ENCODE data around the gene BBS1.

Gene BBS1

DNA sequence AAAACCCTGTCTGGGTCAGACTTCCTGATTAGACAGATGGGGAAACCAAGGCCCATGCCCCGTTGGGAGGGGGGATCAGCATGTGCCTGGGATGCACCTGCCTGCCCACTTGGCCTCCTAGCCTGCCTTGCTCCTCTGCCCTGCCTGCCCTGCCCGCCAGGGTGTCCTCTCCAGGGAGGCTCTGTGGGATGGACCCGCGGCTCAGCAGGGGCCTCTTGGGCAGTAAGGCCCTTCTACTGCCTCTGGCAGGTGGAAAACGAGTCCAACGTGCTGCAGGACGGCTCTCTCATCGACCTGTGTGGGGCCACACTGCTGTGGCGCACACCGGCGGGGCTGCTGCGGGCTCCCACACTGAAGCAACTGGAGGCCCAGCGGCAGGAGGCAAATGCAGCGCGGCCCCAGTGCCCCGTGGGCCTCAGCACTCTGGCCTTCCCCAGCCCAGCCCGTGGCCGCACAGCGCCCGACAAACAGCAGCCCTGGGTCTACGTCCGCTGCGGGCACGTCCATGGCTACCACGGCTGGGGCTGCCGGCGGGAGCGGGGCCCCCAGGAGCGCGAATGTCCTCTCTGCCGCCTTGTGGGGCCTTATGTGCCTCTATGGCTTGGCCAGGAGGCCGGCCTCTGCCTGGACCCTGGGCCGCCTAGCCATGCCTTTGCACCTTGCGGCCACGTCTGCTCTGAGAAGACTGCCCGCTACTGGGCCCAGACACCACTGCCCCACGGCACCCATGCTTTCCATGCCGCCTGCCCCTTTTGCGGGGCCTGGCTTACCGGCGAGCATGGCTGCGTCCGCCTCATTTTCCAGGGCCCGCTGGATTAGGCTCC, 34.9 kb upstream of the BBS1 start:
- no peak for DNase-seq (ENCODE audit: low read depth)
- H3K4me3 ChIP-seq (ENCODE audit: low read depth, low read length), result no peak overlapping the region
- TF ChIP-seq POLR2A (IDR thresholded peaks at IDR 0.05; ENCODE audit: extremely low read depth, insufficient read length) (no peak), MYC (IDR thresholded peaks at IDR 0.05; ENCODE audit: low read depth, low read length) (no peak)
- TF ChIP-seq, protein P1, sequence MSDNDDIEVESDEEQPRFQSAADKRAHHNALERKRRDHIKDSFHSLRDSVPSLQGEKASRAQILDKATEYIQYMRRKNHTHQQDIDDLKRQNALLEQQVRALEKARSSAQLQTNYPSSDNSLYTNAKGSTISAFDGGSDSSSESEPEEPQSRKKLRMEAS (IDR thresholded peaks at IDR 0.05; ENCODE audit: low read depth, low read length), result no peak
- TF ChIP-seq, protein P2, sequence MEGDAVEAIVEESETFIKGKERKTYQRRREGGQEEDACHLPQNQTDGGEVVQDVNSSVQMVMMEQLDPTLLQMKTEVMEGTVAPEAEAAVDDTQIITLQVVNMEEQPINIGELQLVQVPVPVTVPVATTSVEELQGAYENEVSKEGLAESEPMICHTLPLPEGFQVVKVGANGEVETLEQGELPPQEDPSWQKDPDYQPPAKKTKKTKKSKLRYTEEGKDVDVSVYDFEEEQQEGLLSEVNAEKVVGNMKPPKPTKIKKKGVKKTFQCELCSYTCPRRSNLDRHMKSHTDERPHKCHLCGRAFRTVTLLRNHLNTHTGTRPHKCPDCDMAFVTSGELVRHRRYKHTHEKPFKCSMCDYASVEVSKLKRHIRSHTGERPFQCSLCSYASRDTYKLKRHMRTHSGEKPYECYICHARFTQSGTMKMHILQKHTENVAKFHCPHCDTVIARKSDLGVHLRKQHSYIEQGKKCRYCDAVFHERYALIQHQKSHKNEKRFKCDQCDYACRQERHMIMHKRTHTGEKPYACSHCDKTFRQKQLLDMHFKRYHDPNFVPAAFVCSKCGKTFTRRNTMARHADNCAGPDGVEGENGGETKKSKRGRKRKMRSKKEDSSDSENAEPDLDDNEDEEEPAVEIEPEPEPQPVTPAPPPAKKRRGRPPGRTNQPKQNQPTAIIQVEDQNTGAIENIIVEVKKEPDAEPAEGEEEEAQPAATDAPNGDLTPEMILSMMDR (IDR thresholded peaks at IDR 0.05; ENCODE audit: low read depth, low read length), result no peak

DNA sequence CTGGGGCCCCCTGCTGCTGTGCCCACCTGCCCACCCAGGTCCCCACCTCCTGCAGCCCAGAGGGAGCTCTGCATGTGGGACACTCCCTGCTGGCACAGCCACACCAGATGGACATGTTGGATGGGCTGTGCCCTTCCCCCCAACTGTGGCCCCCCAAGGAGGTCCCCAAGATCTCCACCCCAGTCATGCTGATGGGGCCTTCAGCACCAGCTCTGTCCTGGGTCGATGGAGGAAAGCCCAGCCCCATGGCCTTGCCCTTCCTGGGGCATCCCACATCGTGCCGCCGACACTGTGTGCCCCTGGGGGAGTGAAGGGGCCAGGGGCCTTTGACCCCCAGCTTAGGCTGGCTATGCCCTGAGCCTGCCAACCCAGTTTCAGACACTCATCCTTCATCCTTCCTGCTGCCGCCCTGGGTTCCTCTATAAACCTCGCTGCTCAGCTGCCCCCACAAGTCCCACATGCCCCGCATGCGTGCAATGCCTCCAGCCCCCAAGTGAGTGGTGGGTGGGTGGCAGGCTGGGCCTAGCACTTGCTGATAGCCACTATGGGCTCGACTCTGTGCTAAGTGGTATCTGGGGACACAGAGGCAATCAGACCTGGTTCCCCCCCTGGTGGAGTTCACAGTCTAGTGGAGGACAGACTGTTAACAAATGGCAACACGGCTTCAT, 34.1 kb upstream of the BBS1 start:
- no peak overlapping the region for H3K4me3 ChIP-seq (ENCODE audit: low read depth, low read length)
- TF ChIP-seq, protein P2 (IDR thresholded peaks at IDR 0.05; ENCODE audit: low read depth, low read length), result no peak
- no peak for TF ChIP-seq POLR2A (IDR thresholded peaks at IDR 0.05; ENCODE audit: extremely low read depth, insufficient read length)
- no peak for TF ChIP-seq MYC (IDR thresholded peaks at IDR 0.05; ENCODE audit: low read depth, low read length)
- TF ChIP-seq, protein P1 (IDR thresholded peaks at IDR 0.05; ENCODE audit: low read depth, low read length), result no peak
- no peak for DNase-seq (ENCODE audit: low read depth)

DNA sequence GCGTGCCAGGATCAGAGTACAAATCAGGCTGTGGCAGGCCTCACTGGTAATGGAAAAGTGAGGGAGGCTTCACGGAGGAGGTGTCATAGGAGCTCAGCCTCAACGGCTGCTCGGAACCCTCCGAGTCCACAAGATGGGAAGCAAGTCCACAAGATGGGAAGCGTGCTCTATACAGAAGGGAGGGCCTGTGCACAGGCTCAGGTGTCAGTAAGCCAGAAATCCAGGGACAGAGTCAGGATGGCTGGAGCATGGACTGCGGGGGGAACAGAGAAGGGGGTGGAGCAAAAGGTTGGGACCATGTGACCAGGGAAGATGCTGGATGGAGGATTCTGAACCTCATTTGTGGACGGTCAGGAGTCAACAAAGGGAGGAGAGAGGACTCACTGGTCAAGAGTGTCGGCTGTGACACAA, 33.6 kb upstream of the BBS1 start:
- no peak for DNase-seq (ENCODE audit: low read depth)
- no peak overlapping the region for H3K4me3 ChIP-seq (ENCODE audit: low read depth, low read length)
- TF ChIP-seq MYC (IDR thresholded peaks at IDR 0.05; ENCODE audit: low read depth, low read length) (no peak), POLR2A (IDR thresholded peaks at IDR 0.05; ENCODE audit: extremely low read depth, insufficient read length) (no peak)
- TF ChIP-seq, protein P1 (IDR thresholded peaks at IDR 0.05; ENCODE audit: low read depth, low read length), result no peak
- TF ChIP-seq, protein P2 (IDR thresholded peaks at IDR 0.05; ENCODE audit: low read depth, low read length), result no peak

DNA sequence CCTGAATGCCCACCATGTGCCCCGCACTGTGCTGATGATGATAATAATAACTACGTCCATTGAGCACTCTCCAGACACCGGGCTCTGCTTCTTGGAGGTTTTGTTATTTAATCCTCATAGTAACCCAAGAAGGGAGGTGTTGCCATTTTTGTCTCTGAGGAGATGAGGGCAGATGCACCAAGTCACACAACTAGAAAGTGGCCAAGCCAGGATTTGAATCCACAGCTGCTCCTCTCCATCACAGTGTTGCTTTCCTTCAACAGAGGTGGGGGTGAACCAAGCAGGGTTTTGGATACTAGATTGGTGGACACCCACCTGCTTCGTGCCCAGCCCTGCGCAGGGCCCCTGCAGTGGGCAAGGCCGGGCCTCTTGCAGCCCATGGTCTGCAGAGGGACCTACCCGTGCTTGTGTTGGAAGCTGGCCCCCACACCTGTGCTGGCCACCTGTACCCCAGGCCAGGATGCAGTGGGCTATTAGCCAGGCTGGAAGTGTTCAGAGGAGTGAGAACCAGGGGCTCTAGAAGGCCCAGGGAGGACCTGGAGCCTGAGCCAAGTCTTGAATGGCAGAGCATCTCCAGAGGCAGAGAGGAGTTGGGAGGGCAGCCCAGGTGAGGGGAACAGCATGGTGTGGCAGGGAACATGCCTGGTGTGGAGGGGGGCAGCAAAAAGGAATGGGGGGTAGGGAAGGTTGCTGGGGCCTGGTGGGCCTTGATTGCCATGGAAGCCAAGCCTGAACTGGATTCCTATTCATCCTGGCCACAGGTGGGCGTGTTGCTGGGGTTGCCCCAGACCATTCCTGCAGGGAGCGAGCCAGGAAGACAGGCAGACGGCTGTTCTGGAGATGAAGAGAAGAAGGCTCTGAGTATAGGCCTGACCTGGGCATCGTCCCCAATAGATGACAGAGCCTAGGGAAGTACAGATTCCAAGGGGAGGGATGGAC, 32.9 kb upstream of the BBS1 start:
- DNase-seq (ENCODE audit: low read depth), result no peak
- TF ChIP-seq MYC (IDR thresholded peaks at IDR 0.05; ENCODE audit: low read depth, low read length) (no peak), POLR2A (IDR thresholded peaks at IDR 0.05; ENCODE audit: extremely low read depth, insufficient read length) (no peak)
- TF ChIP-seq, protein P1 (IDR thresholded peaks at IDR 0.05; ENCODE audit: low read depth, low read length), result no peak
- TF ChIP-seq, protein P2 (IDR thresholded peaks at IDR 0.05; ENCODE audit: low read depth, low read length), result no peak

DNA sequence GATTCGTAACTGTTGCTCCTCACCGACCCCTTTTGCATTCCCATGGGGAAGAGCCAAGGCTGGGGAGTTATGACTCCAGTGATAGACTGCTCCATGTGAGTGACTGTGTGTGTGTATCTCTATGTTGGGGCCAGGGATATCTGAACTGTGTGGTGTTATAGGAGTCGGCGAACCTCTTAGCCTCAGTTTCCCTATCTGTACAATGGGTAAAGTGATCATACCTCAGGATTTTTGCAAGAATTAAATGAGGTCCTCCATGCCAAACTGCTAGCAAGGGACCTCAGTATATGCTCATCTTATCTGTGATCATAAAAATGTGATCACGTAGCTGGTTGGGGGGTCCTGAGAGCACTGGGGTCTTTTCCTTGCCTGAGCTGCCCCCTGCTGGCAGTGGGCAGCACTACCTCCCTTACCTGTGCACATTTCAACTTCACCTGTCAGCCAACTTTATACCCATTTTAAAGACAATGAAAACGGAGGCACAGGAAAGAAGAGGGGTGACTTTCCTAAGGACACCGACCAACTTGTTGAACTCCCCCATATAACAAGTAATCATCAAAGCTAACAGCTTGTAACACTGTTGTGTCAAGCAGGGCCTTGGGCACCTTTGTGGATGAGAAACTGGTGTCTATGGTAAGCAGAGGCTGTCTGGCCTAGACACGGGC, 31.6 kb upstream of the BBS1 start:
- TF ChIP-seq MYC (IDR thresholded peaks at IDR 0.05; ENCODE audit: low read depth, low read length) (0 out of 2 replicates have a peak, but pooled peaks have one; percentile 18), POLR2A (IDR thresholded peaks at IDR 0.05; ENCODE audit: extremely low read depth, insufficient read length) (no peak)
- TF ChIP-seq, protein P1 (IDR thresholded peaks at IDR 0.05; ENCODE audit: low read depth, low read length), result 0 out of 2 replicates have a peak, but pooled peaks have one; percentile 28
- TF ChIP-seq, protein P2 (IDR thresholded peaks at IDR 0.05; ENCODE audit: low read depth, low read length), result peak; percentile 90
- peak; percentile 65 for DNase-seq (ENCODE audit: low read depth)
- peak overlapping the region; percentile 92 for H3K4me3 ChIP-seq (ENCODE audit: low read depth, low read length)

More for the DNA sequence above, 32.9 kb upstream of the BBS1 start:
- H3K4me3 ChIP-seq (ENCODE audit: low read depth, low read length), result no peak overlapping the region
